ENCODE data around the gene NCAM2. TPM values are rescaled to one million over a fixed set of nuclear protein-coding genes. Genes with fewer than 3 reads are reported as not detected.

Gene NCAM2
- total and polyA plus RNA-seq, 11 donors = 0.19 to 4.3 (median 2.9) TPM

DNA sequence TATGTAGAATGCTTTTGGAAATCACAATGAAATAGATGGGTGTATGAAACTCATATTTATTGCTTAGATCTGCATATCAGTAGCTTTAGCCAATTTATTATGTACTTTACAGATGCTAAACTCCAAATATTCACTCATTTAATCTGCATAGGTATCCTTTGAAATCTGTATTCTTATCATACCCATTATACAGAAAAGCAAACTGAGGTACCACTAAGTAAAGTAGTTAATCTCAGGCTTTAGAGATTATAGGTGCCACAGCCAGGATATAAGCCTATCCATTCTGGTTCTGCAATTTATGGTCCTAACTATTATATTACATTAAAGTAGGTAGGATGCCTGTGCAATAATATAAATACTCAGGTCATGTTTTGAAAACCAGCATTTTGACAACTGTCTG is 369.4 kb downstream of the NCAM2 start:
- H3K4me1 ChIP-seq = no peaks in the 10 kb centered on the region
- no peaks in the 10 kb centered on the region for H3K36me3 ChIP-seq
- H3K4me3 ChIP-seq = no peak overlapping the region
- TF ChIP-seq CTCF (IDR thresholded peaks at IDR 0.05) (no peak), POLR2A (IDR thresholded peaks at IDR 0.05) (no peak)
- DNase-seq = no peak
- peaks cover 0 to 4% (median 0%) of the 10 kb centered on the region in 12 donors for H3K9me3 ChIP-seq
- no peak overlapping the region for H3K27ac ChIP-seq
- no peaks in the 10 kb centered on the region for H3K27me3 ChIP-seq
- no peak for ATAC-seq
- intact Hi-C loops (cut with DNase I) = no loop called here

- 42 to 58% (median 46%) methylated on average over 1 of the region's 1 CpG for WGBS, 4 donors
- TF ChIP-seq CTCF (IDR thresholded peaks at IDR 0.05) = peak in 5 of 12 donors; percentile 5 to 28 (median 27)
- no peak for TF ChIP-seq POLR2A (IDR thresholded peaks at IDR 0.05)
- H3K36me3 ChIP-seq = no peaks in the 10 kb centered on the region
- H3K27ac ChIP-seq = no peak overlapping the region
- H3K4me3 ChIP-seq = no peak overlapping the region
- DNase-seq (no peak), ATAC-seq (no peak)
- no peaks in the 10 kb centered on the region for H3K4me1 ChIP-seq
- intact Hi-C loops (cut with DNase I) = no loop called here
- no peaks in the 10 kb centered on the region for H3K27me3 ChIP-seq
- H3K9me3 ChIP-seq = no peaks in the 10 kb centered on the region
These were observed 375.8 kb downstream of the NCAM2 start for GRCh38 chr21:21373969-21374368.

- no peaks in the 10 kb centered on the region for H3K36me3 ChIP-seq
- no peaks in the 10 kb centered on the region for H3K4me1 ChIP-seq
- no peak overlapping the region for H3K4me3 ChIP-seq
- H3K9me3 ChIP-seq = no peaks in the 10 kb centered on the region
- no peak for TF ChIP-seq POLR2A (IDR thresholded peaks at IDR 0.05)
- TF ChIP-seq CTCF (IDR thresholded peaks at IDR 0.05) = no peak
- no peak for ATAC-seq
- WGBS, 4 donors = 58 to 66% (median 63%) methylated on average over 3 of the region's 3 CpGs
- H3K27me3 ChIP-seq = no peaks in the 10 kb centered on the region
- H3K27ac ChIP-seq = no peak overlapping the region
- intact Hi-C loops (cut with DNase I) = no loop called here
- peak in 1 of 5 donors; percentile 31 for DNase-seq
These were observed 384.9 kb downstream of the NCAM2 start for GRCh38 chr21:21383126-21383525.

DNA sequence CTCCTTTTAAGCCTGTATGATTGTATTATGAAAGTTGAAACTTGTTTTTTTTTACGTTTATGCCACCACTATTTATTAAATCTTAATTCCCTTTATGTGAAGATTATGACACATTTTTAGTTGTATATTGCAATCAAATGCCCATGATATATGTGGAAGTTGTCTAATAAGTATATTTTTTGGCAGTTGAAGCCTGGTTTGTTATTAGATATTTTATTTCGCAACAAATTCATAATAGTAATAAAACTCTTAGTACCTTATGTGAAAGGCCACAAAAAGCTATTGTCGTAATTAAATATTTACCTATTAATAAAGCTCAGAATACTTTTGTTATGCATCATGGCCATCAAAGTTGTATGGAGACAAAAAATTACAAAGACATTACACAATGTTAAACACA is 386.8 kb downstream of the NCAM2 start:
- intact Hi-C loops (cut with DNase I) = no loop called here
- no peaks in the 10 kb centered on the region for H3K27me3 ChIP-seq
- no peak for DNase-seq
- H3K27ac ChIP-seq = no peak overlapping the region
- H3K4me1 ChIP-seq = no peaks in the 10 kb centered on the region
- 79 to 88% (median 85%) methylated on average over 3 of the region's 3 CpGs for WGBS, 4 donors
- no peaks in the 10 kb centered on the region for H3K36me3 ChIP-seq
- no peak overlapping the region for H3K4me3 ChIP-seq
- TF ChIP-seq POLR2A (IDR thresholded peaks at IDR 0.05) = no peak
- TF ChIP-seq CTCF (IDR thresholded peaks at IDR 0.05) = no peak
- peaks cover 0 to 8% (median 0%) of the 10 kb centered on the region in 12 donors for H3K9me3 ChIP-seq
- no peak for ATAC-seq

All from heart left ventricle (tissue), 16 donors.